ENCODE measurements around the gene TMEM74B.

DNA sequence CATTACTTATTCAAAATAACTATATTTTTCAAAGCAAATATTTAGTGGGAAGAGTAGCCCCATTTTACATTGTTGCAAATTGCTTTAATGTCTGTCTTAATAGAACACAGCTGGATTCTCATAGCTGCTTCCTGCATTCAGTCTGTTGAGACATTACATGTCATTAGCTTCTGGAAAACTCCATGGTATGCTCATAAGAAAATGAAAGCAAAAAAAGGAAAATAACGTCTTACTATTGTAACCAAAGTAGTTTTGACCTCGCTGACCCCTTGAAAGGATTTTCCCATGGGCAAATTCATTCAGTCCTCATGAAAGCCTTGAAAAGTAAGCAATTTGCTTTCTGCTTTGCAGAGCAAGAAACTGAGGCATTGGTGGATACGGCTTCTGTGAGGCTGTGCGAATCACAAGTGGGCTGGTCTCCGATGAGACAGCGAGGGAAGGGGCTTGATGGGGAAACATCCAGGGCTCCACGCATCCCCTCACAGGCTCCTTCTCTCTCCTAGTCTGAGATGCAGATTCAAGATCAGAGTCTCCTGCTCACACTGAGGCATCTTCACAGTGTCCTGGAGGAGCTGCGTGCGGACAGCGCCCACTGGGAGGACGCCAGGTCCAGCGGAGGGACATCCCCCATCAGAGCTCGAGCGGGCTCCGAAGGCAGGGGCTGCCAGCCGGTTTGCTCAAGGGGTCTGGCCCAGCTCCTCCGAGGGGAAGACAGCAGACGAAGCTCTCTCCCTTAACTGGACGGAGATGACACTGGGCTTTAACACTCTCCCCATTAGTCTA, 21.8 kb upstream of the TMEM74B start:
- TF ChIP-seq, protein P1, sequence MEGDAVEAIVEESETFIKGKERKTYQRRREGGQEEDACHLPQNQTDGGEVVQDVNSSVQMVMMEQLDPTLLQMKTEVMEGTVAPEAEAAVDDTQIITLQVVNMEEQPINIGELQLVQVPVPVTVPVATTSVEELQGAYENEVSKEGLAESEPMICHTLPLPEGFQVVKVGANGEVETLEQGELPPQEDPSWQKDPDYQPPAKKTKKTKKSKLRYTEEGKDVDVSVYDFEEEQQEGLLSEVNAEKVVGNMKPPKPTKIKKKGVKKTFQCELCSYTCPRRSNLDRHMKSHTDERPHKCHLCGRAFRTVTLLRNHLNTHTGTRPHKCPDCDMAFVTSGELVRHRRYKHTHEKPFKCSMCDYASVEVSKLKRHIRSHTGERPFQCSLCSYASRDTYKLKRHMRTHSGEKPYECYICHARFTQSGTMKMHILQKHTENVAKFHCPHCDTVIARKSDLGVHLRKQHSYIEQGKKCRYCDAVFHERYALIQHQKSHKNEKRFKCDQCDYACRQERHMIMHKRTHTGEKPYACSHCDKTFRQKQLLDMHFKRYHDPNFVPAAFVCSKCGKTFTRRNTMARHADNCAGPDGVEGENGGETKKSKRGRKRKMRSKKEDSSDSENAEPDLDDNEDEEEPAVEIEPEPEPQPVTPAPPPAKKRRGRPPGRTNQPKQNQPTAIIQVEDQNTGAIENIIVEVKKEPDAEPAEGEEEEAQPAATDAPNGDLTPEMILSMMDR (IDR thresholded peaks at IDR 0.05; ENCODE audit: low read length), result no peak
- no peak for TF ChIP-seq EZH2 (IDR thresholded peaks at IDR 0.05; ENCODE audit: borderline replicate concordance, low read length)
